Kidney epithelial cell (primary cell): ENCODE measurements around the gene BCOR. TPM values are rescaled to one million over a fixed set of nuclear protein-coding genes. Genes with fewer than 3 reads are reported as not detected.

Source experiments
- DNase-seq: peaks from one replicate; pipeline ENCODE4 v3.0.0-alpha.2; 2010; ENCODE audit warnings: low read depth
- H3K27me3 ChIP-seq: 2 replicates; pipeline ENCODE4 v1.6.0; 2011; ENCODE audit warnings: low read length; ENCODE audit not compliant: control insufficient read depth, insufficient read depth
- H3K36me3 ChIP-seq: 2 replicates; pipeline ENCODE4 v1.5.1; 2011; ENCODE audit warnings: low read length; ENCODE audit not compliant: control insufficient read depth, insufficient read depth
- H3K4me3 ChIP-seq: 2 replicates; pipeline ENCODE4 v1.5.1; 2011; ENCODE audit warnings: low read depth, mild to moderate bottlenecking, control low read depth, low read length
- CTCF ChIP-seq: IDR thresholded peaks from 2 replicates; pipeline ENCODE4 v1.5.1; 2011; ENCODE audit warnings: mild to moderate bottlenecking, moderate library complexity, low read length, control low read depth, inconsistent platforms; ENCODE audit not compliant: insufficient read depth, poor library complexity, severe bottlenecking
- total RNA-seq: library from RNA; depleted of rRNA; stranded (reverse); fragments of >200 nt; gene quantifications from 2 replicates; pipeline ENCODE4 v1.2.3, GENCODE V29; 2015

BCOR gene
- total RNA-seq, 1 donor from 2014 or later = 29.5 TPM

DNA sequence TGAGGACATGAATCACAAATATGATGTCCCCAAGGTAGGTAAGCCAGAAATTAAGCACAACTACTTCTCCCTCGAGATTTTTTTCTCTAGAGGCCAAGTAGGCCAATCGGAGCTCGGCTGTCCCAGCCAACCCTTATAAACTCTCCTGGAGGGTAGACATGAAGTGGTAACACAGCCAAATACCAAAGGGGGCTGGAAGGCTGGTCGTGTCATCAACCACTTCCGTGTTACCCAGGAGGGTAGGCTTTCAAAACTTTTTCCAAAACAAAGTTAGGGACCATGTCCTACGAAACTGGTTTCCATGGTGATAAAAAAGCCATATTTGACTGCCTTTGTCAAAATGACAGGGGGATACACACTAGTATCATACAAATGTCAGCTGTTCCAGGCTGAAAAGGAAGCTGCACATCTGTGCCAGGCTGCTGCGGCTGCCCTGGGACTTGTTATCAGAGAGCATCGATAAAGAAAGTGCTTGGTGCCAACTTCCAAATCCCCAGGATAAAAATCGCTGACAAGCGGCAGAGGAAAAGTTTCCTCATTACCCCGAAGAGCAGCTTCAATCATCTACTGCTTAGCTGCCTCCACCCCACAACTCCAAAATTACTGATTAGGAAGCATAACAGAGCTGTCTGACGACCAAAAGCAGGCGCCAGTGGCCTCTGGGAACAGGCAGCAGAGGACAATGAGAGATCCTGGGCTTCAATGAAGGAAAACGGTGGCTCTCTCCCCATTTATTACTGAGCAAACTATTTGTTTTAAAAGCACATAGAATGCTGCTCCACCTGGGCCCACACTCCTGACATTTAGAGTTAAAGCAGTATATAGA lies 20.8 kb downstream of the BCOR start:
- Histone ChIP-seq H3K27me3 (no peaks in the 10 kb centered on the region), H3K4me3 (no peak overlapping the region), H3K36me3 (peaks cover 2% of the 10 kb centered on the region)
- DNase-seq = no peak
- TF ChIP-seq CTCF = no peak

DNA sequence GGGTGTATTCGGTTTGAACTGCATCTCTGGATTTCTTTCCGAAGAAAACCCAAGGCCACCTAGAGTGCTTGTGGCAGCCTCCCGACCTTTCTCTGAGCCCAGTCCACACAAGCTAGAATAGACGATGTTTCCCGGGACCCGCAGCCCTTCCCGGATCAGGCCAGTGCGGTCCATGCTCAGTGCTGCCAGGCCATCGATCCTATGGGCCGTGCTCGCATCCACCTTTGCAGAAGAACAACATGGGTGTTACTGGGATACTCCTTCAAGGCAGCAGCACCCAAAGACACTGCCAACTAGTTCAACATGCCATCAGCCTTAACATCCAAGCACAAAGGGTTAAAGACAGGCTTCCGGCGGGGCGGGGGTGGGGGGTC lies 22.8 kb downstream of the BCOR start:
- peaks cover 2% of the 10 kb centered on the region for H3K36me3 ChIP-seq
- DNase-seq = no peak
- no peak for TF ChIP-seq CTCF
- no peak overlapping the region for H3K4me3 ChIP-seq
- no peaks in the 10 kb centered on the region for H3K27me3 ChIP-seq

DNA sequence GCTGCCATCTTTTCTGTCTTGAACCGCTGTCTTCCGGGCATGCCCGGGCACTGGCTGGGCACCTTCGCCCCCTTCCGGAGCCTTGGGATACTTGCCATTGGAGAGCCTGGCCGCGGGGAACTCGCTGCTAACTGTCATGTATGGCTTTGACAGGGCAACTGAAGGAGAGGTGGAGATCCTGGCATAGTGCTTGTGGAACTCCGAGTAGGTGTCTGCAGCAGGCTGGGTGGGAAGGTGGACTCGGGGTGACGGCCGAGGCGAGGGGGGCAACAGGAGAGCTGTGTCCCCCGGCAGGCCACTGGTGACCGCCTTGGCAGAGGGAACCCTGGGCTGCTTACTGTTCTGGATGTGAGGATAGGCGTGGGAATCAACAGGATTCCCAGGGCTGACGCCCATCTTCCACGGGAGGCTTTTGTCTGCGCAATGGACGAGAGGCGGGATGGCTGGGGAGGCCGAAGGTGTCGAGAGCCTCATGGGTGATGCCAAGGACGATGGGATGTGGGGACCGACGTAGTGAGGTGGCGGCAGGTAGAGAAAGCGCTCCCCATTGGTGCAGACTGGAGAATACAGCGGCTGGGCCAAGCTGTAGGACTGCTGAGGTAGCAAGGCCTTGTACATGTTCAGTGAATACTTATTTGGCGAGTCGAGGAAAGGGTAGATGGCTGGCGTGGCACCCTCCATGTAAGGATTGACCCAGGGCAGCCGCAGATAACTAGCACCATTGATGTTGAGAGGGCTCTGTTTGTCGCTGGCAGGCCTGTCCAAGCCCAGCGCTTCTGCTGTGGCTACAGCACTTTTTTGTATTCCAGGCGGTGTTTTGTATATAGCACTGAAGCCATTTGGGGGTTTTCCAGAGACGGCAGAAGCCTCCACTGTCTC lies 23.4 kb downstream of the BCOR start:
- no peak for DNase-seq
- Histone ChIP-seq H3K27me3 (no peaks in the 10 kb centered on the region), H3K36me3 (peaks cover 2% of the 10 kb centered on the region), H3K4me3 (no peak overlapping the region)
- no peak for TF ChIP-seq CTCF

- peaks cover 2% of the 10 kb centered on the region for H3K36me3 ChIP-seq
- H3K27me3 ChIP-seq = no peaks in the 10 kb centered on the region
- DNase-seq = no peak
- TF ChIP-seq CTCF = no peak
- H3K4me3 ChIP-seq = no peak overlapping the region
These were observed 24.2 kb downstream of the BCOR start for GRCh38 chrX:40073439-40074054.

- DNase-seq = no peak
- H3K36me3 ChIP-seq = peaks cover 2% of the 10 kb centered on the region
- H3K27me3 ChIP-seq = no peaks in the 10 kb centered on the region
- H3K4me3 ChIP-seq = no peak overlapping the region
- no peak for TF ChIP-seq CTCF
These were observed 25.5 kb downstream of the BCOR start for GRCh38 chrX:40072246-40072645.
